Stimulated activated CD8-positive, alpha-beta memory T cell treated with anti-CD3 and anti-CD28 coated beads, Interleukin-2, amount 100 ng/mL, for 1 hour (primary cell): ENCODE data around the gene HSPA12A.

Experiments used
- DNase-seq, 2 donors: peaks; one replicate each; pipeline ENCODE4 v3.0.0-alpha.2; 2020; ENCODE audit warnings: low read depth in 2 of 2

HSPA12A gene

DNA sequence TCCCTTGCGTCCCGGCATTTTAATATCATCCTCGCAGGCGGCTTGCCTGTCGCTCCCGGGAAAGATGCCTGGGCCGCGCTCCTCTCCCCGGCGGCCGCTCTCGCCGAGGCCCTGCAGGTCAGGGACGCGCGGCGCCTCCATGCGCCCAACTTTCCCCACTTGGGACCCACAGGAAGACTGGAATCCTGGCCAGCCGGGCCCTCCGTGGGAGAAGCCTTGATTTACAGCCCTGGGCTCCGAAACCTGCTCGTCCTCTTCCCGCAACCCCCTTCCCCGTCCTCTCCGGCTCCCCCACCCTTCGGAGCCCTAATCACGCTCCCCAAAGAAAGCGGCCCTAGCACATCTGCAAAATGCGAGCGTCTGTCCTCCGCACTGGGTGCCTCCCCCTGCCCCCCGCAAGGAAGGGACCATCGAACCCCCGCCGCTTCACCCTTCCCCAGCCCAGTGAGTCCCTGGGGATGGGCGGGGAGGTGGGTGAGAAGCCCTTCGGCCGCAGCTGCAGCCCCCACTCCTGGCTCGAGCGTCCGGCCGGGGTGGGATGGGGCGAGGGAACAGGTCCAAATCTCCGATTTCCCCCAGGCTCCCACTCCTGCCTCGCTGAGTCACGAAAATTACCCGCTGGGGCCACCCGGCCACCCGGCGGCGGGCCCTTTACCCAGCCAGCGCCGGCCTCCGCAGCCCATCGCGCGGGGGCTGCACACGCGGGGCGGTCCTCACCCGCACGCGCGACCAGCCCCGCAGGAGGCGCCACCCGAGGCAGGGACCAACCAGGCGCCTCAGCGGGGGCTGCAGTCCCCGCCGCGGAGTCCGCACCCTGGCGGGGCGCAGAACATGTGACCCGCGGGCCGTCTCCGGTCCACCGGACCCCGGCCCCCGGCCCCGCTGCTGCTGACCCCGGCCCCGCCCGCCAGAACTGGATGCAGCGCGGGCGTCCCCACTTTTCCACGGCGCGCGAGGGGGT lies 695 bp downstream of the HSPA12A start:
- no peak for DNase-seq

DNA sequence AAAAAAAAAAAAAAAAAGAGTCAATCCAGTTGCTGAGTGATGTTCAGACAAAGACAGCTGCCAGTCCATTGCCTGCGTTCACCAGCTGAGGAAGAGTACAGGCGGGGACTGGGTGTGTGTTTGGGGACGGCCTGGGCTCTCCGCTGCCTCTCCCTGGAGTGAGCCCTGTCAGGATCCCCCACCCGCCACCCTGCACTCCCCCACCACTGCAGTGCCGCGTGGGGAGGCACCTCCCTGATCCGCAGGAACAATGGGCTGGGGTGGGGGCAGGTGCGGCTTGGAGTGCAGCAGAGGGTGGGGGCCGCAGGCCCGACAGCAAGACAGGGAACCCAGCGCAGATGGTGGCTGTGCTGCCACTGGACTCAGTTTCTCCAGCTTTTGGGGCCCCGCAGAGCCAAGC lies 1.4 kb downstream of the HSPA12A start:
- DNase-seq = no peak

DNA sequence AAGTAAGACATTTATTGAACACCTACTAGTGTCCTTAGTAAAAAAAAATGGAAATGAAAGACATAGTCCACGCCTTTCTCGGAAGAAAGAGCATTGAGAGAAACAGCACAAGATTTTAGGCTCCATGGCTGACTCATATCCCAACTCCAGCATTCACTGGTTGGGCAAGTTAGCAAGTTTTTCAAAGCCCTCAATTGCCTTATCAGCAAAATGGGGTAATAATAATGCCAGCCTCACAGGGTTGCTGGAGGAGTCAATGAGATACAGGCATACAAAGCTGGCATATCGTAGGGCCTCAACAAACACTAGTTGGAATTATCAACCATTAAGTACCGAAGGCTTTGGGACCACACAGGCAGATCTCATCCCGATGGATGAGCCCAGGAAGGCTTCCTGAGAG lies 4.0 kb downstream of the HSPA12A start:
- no peak for DNase-seq

DNA sequence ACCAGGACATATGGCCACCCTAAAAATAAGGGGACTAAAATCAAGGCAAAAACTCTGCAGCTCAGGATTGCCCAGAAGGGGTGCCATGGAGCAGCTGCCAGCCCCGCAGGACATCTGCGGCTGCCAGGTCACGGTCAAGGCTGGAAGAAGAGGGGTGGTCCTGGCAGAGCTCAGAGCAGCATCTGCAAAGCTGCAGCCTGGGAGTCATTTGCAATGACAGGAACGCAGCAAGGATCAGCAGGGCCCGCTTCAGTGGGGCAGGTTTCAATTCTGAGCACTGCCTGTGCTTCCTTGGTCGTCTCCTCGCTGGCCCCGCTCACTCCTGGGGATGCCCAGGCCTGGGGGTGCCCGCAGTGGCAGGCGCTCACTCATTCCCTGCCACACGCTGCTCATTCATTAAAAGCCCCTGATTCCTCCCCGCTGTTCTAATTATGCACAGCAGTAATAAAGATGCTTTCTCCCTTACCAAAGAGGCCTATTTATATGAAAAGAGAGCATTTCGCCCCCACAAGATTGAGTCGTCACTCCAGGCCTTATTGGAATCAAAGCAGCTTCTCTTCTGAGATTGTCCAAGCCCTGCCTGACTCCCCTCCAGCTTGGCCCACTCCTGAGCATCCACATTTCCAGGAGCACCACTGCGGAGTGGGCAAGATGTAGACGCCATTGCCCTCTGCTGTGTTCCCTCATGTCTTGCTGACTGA lies 4.6 kb downstream of the HSPA12A start:
- no peak for DNase-seq

DNA sequence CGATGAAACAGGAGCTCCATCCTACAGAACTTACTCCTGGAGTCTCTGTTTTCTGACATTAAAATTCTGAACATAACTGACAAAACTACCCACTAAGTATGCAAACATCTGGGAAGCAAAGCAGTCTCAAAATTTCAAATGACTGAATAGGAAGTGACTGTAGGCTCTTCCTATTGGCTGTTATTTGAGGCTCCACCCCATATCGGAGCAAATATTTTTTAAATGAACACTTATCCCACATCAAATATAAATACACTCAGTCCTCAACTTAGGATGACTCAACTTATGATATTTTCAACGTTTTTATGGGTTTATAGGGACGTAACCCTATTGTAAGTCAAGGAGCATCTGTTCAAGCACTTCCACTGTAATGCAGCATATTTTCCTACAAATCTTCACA lies 8.8 kb downstream of the HSPA12A start:
- DNase-seq = no peak

DNA sequence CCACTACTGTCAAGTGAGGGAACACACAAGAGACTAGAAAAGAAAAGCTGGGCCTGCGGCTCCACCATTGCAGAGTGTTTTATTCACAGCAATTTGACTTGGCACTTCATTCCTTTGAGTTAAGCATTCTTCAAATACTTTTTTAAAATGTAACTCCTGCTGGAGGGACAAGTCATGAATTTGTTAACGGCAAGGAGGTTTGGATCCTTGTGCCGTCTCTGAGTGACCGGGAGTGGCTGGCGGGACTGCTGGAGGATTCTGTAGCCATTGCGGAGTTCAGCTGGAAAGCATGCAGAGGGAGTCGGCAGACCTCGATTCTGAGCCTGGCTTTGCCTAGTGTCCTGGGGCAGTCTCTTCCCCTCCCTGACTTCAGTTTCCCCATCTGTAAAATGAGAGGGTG lies 9.8 kb downstream of the HSPA12A start:
- no peak for DNase-seq

DNA sequence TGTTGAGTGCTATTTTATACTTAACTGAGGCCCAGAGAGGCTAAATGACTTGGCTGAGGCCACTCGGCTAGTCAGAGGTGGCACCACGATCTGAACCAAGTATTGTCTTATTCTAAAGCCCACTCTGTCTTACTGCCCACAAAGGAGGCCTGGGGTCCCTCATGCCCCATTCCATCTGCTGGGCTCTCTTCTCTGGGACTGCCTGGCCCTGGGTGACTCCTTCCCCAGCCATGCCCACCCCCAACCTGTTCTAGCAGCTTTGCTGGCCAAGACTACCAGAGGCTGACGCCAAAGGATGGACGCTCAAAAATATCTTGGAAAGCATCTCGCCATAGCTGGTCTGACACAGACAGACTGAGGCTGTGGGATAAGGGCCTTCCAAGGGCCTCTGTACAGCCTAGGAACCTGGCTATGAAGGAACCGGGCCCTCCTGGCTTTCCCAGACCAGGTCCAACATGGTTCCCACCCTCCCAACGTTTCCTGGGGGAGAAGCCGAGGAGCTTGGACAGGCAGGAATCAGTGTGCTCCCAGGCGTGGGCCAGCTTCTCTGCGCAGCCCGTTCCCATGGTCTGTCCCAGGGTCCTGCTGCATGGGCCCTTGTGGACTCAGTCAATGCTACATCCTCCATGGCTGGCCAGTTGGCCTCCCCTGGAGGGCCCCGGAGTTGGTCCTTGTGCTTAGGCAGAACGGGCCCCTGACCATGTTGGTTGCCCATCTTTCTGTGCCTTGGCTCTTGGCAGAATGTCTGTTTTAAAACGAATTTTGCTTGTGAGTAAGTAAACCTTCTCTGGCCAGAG lies 11.7 kb downstream of the HSPA12A start:
- DNase-seq = no peak

DNA sequence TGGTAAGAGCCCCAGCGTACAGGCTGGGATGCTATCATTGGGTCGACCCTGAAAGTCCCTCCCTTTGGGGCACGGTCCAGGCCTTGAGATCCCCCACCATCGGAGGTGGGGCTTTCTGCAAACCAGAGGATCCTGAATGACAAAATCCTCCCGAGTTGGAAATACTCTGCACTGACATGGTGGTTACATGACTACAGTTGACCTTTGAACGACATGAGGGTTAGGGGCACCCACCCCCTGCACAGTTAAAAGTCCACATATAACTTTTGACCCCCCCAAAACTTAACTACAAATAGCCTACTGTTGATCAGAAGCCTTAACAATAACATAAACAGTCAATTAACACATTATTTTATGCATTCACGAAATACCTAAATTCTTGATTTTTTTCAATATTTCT lies 13.1 kb downstream of the HSPA12A start:
- no peak for DNase-seq

DNA sequence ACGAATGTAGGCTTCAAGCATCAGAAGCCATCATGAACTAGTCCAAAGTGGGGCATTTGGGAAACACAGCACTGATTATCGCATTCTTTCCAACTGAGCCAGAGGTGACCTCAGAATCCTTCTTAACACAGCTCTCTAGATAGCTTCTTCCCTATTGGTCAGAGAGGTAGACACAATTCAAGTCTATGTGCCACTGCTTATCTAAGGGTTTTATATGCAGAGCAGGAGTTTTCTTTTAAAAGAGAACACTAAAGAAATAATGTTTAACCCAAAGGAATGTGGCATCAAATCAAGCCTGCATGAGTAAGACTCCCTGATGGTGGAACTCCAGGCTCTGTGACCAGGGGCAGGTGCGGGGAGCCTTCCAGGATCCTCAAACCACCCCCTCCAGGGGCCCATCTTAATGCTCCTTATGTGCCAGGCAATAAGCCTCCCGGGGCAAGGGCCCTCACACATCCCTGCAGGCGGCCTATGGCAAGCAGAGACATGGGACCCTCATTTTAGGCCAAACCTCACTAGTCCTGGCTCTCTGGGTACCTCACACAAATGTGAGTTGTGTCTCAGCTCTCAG lies 13.8 kb downstream of the HSPA12A start:
- no peak for DNase-seq

DNA sequence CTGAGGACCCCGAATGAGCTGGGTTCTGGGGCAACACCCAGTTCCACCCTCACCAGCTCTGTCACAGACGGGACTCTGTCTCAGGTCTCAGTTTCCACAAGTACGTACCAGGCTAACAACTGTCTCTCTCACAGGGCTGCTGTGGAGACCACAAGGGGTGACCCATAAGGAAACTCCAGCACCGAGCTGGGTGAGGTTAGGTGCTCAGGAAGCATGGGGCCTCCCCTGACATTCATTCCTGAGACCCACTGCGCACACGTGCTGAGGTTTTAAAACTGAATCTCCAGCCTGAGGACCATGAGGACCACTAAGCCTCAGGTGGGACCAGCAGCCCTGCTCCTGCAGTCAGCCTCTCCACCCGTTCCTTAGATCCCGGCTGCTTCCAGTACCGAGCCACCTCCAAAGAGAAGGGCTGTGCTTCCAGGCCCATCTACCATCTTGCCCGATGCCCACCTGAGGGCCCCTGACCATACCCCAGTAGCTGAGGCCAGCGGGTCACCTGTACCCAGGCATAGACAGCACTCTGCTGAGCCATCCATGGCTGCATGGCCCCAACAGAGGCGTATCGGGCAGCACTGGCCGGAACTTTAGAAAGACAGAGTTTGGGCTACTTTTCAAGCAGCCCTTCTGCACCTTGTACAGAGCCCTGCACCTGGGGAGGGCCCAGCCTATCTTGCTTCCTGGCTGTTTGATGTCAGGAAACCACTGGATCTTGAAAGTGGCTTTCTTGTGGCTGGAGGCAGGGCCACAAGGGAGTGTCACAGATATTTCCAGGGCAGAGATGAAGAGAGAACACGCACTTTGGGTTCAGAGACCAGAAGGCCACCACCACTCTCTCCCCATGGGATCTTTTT lies 18.7 kb downstream of the HSPA12A start:
- peak in 1 of 2 donors; percentile 8 for DNase-seq

DNA sequence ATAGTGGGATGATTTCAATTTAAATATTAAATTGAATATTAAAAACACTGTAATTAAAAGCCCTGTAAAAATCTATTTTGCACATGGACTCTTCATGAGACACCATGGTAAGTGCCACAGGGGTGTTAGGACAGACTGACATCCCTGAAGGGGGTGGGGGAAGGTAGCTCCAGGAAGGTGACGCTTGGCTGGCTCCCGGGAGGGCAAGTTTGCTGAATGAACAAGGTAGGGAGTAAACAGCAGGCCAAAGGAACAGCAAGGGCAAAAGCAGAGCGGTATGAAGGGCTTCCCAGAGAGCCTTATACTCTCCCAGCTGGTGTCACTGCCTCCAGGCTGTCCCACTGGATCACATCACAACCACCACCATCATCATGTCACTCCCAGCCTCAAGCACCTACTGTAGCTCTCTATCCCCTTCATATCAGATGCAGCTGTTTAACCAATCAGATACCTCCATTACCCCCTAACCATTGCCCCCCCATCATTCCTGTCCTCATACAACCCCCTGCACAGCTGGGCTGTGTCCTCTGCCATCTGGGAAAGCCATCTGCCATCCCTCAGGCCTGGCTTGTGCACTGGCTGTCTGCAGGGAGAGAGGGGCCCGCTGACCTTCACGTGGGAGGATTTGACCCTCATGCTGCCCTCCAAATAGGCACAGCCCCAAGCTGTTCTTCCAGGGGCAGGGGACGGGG lies 19.5 kb downstream of the HSPA12A start:
- no peak for DNase-seq

DNA sequence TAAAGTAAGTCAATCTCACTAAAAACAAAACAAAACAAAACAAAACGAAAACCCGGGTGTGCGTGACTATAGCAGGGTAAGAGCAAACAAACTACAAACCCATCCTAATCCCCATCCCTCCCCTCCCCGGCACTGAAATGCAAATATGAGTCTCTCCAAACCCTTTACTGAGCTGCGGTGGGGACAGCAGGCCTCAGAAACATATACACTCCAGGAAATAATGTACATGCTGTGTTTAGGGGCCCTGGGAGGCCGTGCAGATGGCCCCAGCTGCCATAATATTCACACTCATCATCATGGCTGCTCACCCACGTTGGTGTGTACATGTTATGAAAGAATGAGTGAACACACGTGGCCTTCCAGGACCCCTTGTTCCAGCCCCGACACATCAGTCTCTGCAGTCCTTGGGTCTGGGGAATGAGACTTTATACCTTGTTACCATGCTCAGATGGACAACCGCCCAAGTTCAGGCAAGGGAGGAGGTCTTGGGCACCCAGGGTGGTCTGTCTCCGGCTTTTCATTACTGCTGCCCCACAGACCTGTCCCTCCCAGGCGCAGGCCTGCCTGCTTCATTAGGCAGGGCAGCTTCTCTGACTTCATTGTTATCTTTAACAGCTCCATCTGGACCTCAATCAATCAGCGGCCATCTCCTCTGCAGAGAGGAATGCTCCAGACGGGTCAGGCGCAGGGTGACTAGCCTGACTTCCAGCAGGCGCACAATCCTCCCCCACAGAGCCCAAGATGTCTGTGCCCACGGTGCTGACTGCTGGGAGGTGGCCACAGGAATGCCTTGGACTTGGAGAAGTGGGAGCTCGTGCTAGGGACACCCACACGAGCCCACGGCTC lies 20.6 kb downstream of the HSPA12A start:
- no peak for DNase-seq

DNA sequence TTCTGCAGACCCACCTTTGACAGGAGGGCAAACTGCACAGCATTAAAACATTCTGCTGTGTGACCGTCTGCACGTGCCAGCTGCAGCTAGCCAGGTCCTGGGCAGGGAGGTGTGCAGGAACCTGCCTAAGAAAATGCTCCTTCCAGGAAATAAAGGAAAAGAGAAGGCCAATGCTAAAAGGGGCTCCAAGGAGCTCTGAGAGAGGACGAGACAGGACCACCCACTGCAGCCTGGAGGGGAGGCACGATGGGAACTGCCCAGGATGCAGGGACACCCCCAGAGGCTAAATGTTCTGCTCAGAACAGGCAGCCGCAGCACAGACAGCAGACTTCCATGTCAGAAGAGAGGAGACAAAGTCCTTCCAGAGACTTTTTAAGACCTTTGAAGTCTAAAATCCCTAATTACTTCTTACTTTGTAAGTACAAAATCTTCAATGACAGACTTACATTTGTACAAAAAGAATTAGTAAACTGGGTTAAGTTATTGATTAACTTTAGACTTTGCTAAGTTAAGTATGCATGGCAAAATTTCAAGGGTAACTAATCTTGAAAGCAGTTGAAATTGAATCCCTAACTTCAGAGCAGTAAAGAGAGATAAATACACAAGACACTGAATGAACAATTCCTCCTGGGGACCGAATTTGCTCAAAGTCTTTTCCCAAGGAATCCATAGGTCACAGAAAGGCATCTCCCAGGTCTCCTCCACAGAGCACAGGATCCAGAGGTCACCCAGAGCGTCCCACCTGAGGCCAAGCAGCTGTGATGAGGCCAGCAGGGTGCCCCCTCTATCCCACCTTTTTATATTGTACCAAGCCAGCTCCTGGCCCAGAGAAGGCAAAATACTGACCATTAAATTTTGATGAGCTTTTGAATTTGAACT lies 21.5 kb downstream of the HSPA12A start:
- DNase-seq = no peak

DNA sequence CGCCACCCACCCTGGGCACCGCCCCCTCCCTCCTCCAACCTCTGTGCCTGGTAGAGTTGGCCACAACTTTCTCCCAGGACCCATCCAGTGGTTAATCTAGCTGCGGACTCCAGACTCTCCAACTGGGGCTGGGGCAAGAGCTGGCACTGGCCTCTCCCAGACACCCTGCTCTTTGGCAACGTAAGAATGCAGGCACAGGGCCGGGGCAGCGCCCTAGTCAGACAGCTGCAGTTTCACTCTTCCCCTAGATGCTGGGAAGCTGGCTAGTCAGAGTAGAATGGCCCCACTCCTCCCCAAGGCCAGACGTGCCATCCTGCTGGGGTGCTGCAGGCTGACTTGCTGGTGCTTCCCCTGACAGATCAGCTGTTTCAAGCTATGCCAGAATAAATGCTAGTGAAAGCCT lies 22.1 kb downstream of the HSPA12A start:
- no peak for DNase-seq

DNA sequence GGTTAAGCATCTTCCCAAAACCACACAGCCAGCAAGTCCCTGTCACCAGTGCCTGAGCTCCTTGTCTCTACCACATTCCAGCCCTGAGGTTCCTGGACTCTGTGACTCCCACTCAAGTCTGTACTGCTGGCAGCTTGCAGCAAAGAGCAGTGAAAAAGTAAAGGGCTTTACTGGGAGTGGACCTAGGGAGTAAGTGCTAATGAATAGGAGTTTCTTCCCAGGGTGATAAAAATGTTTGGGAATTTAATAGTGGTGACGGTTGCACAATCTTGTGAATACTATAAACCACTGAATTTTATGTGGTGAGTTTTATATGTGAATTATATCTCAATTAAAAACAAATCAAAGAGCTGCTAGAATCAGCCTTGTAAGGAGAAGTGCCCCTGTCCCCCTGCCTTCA lies 22.6 kb downstream of the HSPA12A start:
- no peak for DNase-seq

DNA sequence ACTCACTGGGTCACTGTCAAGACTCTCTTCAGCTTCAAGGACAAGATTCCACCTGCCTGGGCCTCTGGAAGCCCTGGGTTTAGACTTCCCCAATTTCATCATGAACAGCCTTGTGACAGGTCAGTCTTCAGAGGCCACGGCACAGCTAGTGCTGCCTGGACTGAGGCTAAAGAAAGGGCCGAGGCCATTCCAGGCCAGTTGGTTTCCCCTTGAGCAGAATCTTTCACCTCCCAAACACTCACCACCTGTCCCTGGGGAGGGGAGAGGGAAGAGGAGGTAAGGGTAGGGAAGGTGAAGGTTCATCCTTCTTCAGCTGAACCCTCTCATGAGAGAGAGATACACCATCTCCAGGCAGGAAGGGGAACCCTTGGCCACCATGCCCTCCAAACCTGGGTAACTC lies 24.3 kb downstream of the HSPA12A start:
- no peak for DNase-seq

DNA sequence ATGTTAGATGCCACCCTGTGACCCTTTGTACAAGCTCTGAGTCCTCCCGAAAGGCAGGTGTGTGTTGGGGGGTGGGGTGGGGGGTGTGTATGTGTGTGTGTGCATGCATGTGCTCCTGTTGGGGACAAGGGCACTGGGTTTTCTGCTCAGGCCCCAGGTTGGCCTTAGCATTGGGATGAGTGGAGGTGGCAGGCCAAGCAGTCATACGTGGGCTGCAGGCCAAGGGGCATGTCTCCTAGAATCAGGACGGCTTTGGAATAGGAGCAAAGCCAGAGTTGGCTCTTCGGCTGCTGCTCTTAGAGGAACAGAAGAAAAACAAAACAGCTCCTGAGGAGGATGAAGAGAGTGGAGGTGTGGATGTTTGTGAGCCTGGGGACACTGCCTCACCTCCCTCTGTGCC lies 26.0 kb downstream of the HSPA12A start:
- DNase-seq = no peak

DNA sequence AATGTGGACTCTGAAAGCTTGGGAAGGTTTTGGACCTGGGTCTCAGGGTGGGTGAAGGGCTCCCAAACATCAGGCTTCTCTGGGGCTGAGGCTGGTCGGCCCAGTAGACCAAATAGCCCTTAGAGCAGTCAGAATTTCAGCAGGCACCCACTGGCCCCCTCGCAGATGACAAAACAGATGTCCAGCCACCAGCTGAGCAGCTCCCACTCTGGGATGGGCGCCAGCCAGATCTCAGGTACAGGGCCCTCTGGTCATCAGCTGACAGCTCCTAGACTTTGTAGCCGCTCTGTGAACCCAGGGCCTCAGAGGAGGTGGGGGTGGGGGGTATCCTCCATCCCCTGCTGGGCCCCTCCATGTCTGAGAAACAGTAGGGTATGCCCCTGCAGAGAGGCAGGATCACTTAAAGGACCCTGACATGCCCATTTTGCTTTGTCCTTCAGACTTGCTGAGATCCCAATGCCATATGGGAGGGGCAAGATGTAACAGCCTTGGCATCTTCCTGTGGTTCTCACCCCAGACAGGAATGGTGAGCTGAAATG lies 26.5 kb downstream of the HSPA12A start:
- no peak for DNase-seq
